KOPT-K1 (cell line): ENCODE results near the gene CNNM3.

Experiments
- H3K27ac ChIP-seq: fragments of 200-600 bp; sonication (generic); 2 replicates; pipeline ENCODE4 v1.5.1; 2016; ENCODE audit warnings: antibody characterized with exemption, mild to moderate bottlenecking, low read depth, low read length; ENCODE audit not compliant: poor library complexity, severe bottlenecking
- H3K36me3 ChIP-seq: fragments of 200-600 bp; sonication (generic); 2 replicates; pipeline ENCODE4 v1.5.1; 2017; ENCODE audit warnings: antibody characterized with exemption, mild to moderate bottlenecking, low read length, moderate library complexity; ENCODE audit not compliant: insufficient read depth
- H3K9me3 ChIP-seq: fragments of 200-600 bp; sonication (generic); 2 replicates; pipeline ENCODE4 v1.5.1; 2017; ENCODE audit warnings: antibody characterized with exemption, low read length, mild to moderate bottlenecking; ENCODE audit not compliant: insufficient read depth, poor library complexity, severe bottlenecking

The CNNM3 gene

DNA sequence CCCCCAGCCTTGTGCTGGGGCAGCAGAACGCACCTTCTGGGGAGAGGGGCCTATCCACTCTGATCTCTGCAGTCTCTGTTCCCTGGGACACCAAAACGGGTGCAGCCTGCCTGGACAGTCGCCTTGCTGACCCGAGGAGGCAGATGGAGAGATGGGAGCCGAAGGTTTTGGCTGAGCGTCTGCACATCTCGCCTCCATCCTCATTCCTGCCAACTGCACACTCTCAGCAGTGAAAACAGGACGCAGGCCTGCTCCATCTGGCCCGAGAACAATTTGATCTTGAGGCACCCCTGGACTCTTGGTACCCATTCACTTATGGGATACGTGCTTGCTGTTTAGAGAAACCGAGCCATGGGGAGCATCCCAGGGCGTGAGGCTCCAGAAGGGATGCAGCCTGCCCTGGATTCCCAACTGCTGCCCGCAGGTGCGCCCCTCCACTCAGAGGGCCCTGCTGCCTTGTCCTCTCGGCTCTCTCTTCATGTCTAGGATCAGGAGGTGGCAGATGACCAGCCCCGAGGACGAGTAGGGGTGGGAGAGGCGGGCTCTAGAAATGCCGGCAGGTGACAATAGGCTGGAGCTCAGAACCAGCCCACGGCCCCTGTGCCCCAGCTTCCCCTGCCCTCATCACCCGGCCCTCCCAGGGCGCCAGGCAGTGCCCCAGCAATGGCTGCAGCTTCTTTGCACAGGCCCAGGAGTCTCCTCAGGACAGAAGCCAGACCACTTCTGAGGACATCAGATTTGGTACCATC lies 62.9 kb downstream of the CNNM3 start:
- Histone ChIP-seq H3K27ac (no peak overlapping the region), H3K9me3 (no peaks in the 10 kb centered on the region)

DNA sequence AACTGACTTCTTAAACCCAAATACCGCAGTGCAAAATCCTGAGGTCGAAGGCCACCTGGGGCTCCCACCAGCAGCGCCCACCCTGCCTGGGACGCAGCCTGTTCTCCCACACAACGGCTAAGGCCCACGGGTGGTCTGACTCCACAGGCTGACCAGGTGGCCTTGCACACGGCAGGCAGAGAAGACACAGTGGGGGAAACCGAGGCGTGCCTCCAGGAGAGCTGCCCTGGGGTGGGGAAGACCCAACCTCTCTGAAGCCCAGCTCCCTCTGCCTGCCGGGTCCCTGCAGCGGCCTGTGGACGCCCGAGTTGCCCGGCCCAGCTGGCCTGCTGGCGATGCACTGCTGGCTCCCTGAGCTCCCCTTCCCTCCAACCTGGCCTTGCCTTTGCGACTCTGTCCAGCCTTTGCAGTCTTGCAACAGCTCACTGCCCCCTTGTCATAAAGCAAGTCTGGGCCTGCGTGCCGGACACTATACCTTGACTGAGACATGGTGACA lies 63.5 kb downstream of the CNNM3 start:
- Histone ChIP-seq H3K36me3 (no peaks in the 10 kb centered on the region), H3K9me3 (no peaks in the 10 kb centered on the region), H3K27ac (no peak overlapping the region)

More for the DNA sequence above, 62.9 kb downstream of the CNNM3 start:
- H3K36me3 ChIP-seq, result no peaks in the 10 kb centered on the region

- Histone ChIP-seq H3K36me3 (no peaks in the 10 kb centered on the region), H3K27ac (no peak overlapping the region), H3K9me3 (no peaks in the 10 kb centered on the region)
Observed at GRCh38 chr2:96880891-96881273, 64.8 kb downstream of the CNNM3 start.

- Histone ChIP-seq H3K9me3 (no peaks in the 10 kb centered on the region), H3K36me3 (no peaks in the 10 kb centered on the region), H3K27ac (no peak overlapping the region)
Observed at GRCh38 chr2:96881349-96882195, 65.5 kb downstream of the CNNM3 start.

- Histone ChIP-seq H3K27ac (no peak overlapping the region), H3K36me3 (no peaks in the 10 kb centered on the region), H3K9me3 (no peaks in the 10 kb centered on the region)
Observed at GRCh38 chr2:96882230-96882629, 66.2 kb downstream of the CNNM3 start.

DNA sequence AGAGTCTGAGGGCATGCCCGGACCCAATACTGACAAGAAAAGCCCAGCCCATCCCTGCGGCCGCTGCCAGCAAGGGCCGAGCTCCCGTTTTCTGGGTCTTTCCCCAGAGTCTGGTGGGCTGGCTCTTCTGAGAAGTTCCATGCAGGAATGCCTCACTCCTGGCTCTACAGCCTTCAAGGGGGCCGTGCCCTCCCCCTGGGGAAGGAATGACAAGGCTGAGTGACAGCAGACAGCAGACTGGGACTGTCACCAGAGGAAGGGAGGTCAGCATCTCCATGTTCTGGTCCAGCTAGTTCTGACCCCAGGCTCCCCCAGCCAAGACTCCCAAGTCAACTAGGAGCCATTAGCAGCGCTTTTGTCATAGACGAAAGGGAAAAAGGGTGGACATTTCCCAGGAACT lies 66.8 kb downstream of the CNNM3 start:
- Histone ChIP-seq H3K9me3 (no peaks in the 10 kb centered on the region), H3K27ac (no peak overlapping the region), H3K36me3 (no peaks in the 10 kb centered on the region)

GRCh38 chr2:96883306-96883705 lies 67.2 kb downstream of the CNNM3 start:
- H3K27ac ChIP-seq, result no peak overlapping the region
- no peaks in the 10 kb centered on the region for H3K9me3 ChIP-seq
- no peaks in the 10 kb centered on the region for H3K36me3 ChIP-seq
